Lower lobe of right lung (tissue), 2 donors: Measurements from ENCODE around the gene PITX3. TPM values are rescaled to one million over a fixed set of nuclear protein-coding genes. Genes with fewer than 3 reads are reported as not detected.
"Not testable (repeated sequence)": the region's sequence is repeated elsewhere in the genome, so short reads cannot be mapped to it uniquely, and the experiment has no call there.

Experiments
- ATAC-seq, 2 donors: fragments of 200-7000 bp; cut with Tn5 transposase; one replicate each; pipeline ENCODE4 v1.9.1; 2020 to 2022; ENCODE audit warnings: mild to moderate bottlenecking in 2 of 2, moderate library complexity in 2 of 2
- DNase-seq: peaks from one replicate; pipeline ENCODE4 v3.0.0-alpha.2; 2020
- H3K27ac ChIP-seq: fragments of 200-600 bp; one replicate; pipeline ENCODE4 v1.8.0; 2022
- H3K27me3 ChIP-seq: fragments of 200-600 bp; one replicate; pipeline ENCODE4 v1.8.0; 2022; ENCODE audit warnings: low read depth
- H3K36me3 ChIP-seq: fragments of 200-600 bp; one replicate; pipeline ENCODE4 v1.8.0; 2022; ENCODE audit warnings: mild to moderate bottlenecking
- H3K4me1 ChIP-seq: fragments of 200-600 bp; one replicate; pipeline ENCODE4 v1.8.0; 2022
- H3K4me3 ChIP-seq: fragments of 200-600 bp; one replicate; pipeline ENCODE4 v1.8.0; 2022; ENCODE audit warnings: mild to moderate bottlenecking
- H3K9me3 ChIP-seq: fragments of 200-600 bp; one replicate; pipeline ENCODE4 v1.8.0; 2022
- intact Hi-C: fragments of 100-400 bp; cut with DNase I; formaldehyde crosslinking; loops from one replicate; pipeline ENCODE4 v1.11.0; 2022
- total RNA-seq: library from RNA; stranded (reverse); fragmentation: NEBNext Ultra II Directional; extraction: Animal tissue kit (Norgen Biotek cat#: 25700); gene quantifications from one replicate; pipeline ENCODE4 v1.2.1, GENCODE V29; 2021
- TF ChIP-seq, protein P1 (sequence below): fragments of 200-600 bp; IDR thresholded peaks from one replicate; pipeline ENCODE4 v1.8.0; 2022; ENCODE audit warnings: antibody characterized with exemption, mild to moderate bottlenecking
- donor health status: DM: no; HTN: yes; CAD: no; lungs with severe emphysema.

PITX3 gene
- total RNA-seq, 1 donor from 2014 or later: not detected

DNA sequence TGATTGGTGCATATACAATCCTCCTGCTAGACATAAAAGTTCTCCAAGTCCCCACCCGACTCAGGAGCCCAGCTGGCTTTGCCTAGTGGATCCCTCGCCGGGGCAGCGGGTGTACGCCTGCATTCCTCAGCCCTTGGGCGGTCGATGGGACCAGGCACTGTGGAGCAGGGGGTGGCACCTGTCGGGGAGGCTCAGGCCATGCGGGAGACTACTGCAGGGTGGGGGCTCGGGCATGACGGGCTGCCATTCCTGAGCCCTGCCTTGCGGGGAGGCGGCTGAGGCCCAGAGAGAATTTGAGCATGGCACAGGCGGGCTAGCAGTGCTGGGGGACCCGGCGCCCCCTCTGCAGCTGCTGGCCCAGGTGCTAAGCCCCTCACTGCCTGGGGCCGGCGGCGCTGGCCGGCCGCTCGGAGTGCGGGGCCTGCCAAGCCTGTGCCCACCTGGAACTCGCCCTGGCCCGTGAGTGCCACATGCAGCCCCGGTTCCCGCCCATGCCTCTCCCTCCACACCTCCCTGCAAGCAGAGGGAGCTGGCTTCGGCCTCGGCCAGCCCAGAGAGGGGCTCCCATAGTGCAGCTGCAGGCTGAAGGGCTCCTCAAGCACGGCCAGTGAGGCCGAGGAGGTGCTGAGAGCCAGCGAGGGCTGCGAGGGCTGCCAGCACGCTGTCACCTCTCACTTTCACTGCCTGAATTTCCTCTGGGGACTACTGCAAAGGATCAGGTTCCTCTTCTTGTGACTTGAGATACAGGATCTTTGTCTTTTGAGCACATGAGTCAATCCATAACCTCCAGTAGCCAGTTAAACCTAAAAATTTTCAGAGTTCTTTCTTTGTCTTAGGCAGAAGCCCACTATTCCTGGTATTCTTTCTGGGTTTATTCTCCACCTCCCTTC, 40.3 kb downstream of the PITX3 start:
- intact Hi-C loops: no loop called here
- DNase-seq: no peak
- Histone ChIP-seq H3K9me3 (peaks cover 8% of the 10 kb centered on the region), H3K27ac (no peak overlapping the region), H3K27me3 (peaks cover 3% of the 10 kb centered on the region), H3K4me3 (no peak overlapping the region), H3K4me1 (no peaks in the 10 kb centered on the region), H3K36me3 (no peaks in the 10 kb centered on the region)
- TF ChIP-seq, protein P1, sequence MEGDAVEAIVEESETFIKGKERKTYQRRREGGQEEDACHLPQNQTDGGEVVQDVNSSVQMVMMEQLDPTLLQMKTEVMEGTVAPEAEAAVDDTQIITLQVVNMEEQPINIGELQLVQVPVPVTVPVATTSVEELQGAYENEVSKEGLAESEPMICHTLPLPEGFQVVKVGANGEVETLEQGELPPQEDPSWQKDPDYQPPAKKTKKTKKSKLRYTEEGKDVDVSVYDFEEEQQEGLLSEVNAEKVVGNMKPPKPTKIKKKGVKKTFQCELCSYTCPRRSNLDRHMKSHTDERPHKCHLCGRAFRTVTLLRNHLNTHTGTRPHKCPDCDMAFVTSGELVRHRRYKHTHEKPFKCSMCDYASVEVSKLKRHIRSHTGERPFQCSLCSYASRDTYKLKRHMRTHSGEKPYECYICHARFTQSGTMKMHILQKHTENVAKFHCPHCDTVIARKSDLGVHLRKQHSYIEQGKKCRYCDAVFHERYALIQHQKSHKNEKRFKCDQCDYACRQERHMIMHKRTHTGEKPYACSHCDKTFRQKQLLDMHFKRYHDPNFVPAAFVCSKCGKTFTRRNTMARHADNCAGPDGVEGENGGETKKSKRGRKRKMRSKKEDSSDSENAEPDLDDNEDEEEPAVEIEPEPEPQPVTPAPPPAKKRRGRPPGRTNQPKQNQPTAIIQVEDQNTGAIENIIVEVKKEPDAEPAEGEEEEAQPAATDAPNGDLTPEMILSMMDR: no peak
- no peak for ATAC-seq

DNA sequence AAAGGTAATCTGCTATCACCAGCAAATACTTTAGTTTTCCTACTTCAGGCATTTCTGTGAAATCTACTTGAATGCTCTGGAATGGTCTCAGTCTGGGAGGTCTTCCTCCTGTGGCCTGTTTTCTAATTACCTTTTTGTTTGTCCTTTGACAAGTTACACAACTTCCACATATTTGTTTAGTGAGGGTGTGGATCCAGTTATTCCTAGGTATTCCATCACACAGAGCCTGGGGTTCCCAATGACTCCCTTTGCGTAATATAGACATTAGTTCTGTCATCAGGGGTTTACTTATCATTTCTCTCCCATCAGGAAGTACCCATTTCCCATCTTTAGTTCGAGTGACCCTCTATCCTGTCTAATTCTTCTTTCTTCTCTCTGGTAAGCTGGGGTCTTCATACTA, 43.3 kb downstream of the PITX3 start:
- Histone ChIP-seq H3K36me3 (no peaks in the 10 kb centered on the region), H3K4me3 (no peak overlapping the region), H3K27ac (no peak overlapping the region), H3K27me3 (peaks cover 3% of the 10 kb centered on the region), H3K9me3 (no peaks in the 10 kb centered on the region), H3K4me1 (no peaks in the 10 kb centered on the region)
- TF ChIP-seq, protein P1: no peak
- DNase-seq: no peak
- intact Hi-C loops: no loop called here
- no peak for ATAC-seq

DNA sequence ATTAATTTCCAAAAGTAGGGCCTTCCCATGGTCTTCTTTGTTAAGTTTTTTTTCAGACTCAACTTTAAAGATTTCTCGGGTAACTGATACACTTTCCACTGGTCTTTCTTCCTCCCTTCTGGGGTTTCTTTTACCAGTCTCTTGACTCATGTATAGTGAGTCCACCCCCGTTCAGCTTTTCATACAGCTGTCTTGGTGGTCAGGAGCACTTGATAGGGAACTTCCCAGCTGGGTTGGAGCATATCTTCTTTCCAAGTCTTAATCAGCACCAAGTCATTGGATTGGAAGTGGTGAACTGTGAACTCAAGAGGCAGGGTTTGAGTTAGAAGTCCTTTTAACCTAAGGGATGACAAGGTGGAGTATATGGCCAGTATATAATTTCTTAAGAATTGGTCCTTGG, 44.4 kb downstream of the PITX3 start:
- Histone ChIP-seq H3K27ac (no peak overlapping the region), H3K27me3 (peaks cover 3% of the 10 kb centered on the region), H3K9me3 (no peaks in the 10 kb centered on the region), H3K4me1 (no peaks in the 10 kb centered on the region), H3K4me3 (no peak overlapping the region), H3K36me3 (no peaks in the 10 kb centered on the region)
- DNase-seq: no peak
- ATAC-seq: no peak
- intact Hi-C loops: no loop called here
- TF ChIP-seq, protein P1: no peak

DNA sequence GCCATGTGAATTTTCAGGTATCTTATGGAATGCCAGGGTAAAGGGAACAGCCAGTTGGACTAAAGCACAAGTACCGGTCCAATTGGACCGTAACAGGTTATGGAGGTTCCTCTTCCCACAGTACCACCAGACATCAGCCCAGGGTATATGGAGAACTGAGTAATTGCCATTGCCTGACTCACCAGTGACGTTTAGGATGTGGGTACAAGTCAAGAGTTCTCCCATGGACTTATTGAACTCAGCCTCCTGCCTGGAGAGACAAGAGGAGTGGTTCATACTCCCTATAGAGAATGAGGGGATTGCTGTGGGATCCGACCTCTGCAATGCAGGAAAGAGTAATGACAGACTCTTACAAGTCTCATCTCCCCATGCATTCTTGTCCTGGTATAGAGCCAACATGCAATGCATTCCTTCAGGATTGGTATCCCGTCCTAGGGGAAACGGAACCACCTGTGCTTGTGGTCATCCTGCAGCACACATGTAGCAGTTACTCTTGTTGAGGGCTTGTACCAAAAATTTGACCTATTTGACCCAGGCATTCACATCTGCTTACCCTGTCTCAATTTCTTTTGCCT, 45.9 kb downstream of the PITX3 start:
- Histone ChIP-seq H3K9me3 (no peaks in the 10 kb centered on the region), H3K4me1 (no peaks in the 10 kb centered on the region), H3K36me3 (no peaks in the 10 kb centered on the region), H3K4me3 (no peak overlapping the region), H3K27me3 (no peaks in the 10 kb centered on the region), H3K27ac (no peak overlapping the region)
- no peak for ATAC-seq
- no peak for DNase-seq
- TF ChIP-seq, protein P1: no peak
- intact Hi-C loops: no loop called here

DNA sequence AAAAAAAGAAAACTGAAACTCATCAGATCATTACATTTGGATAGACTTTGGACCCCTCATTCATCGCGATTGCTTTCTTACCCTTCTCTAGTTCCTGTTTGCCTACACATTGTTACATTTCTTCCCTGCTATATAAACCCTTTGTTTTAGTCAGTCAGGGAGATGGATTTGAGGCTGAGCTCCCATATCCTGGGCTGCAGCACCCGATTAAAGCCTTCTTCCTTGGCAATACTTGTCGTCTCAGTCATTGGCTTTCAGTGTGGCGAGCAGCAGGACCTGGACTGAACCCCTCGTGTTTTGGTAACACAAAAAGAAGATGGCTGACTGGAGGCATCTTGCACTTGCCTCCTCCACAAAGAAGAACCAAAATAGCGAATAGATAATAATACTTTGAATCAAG, 49.4 kb downstream of the PITX3 start:
- Histone ChIP-seq H3K27ac (no peak overlapping the region), H3K27me3 (no peaks in the 10 kb centered on the region), H3K36me3 (no peaks in the 10 kb centered on the region), H3K9me3 (no peaks in the 10 kb centered on the region), H3K4me3 (no peak overlapping the region), H3K4me1 (peaks cover 12% of the 10 kb centered on the region)
- no peak for ATAC-seq
- intact Hi-C loops: no loop called here
- TF ChIP-seq, protein P1: no peak
- DNase-seq: no peak

DNA sequence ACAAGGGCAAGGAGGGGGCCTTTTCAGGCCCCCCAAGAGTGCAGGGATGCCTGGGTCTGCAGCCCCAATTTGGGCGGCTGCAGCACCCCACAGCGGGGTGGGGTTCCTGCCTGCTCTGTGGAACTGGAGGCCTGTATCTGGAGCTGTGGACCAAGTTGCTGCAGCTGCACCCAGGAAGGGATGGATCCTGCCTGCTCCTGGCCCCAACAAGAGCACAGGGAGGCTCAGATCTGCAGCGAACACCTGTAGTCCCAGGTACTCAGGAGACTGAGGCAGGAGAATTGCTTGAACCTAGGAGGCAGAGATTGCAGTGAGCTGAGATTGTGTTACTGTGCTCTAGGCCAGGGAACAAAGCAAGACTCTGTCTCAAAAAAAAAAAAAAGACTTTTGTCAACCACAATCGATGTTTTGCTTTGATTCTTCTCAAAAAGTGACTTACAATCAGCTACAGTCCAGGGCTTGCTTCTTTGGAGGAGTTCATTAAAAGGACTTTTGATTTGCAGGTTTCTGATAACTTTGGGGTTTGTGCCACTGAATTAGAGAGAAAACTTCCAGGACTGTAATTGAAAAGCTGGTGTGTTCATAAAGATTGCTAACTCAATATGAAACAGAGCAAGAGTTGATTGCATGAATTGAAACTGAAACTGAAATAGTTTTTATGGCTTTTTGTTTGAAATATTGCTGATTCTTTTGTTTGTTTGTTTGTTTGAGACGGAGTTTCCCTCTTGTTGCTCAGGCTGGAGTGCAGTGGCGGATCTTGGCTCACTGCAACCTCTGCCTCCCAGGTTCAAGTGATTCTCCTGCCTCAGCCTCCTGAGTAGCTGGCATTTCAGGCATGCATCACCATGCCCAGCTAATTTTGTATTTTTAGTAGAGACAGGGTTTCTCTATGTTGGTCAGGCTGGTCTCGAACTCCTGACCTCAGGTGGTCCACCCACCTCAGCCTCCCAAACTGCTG, 52.1 kb downstream of the PITX3 start:
- intact Hi-C loops, H3K4me3 ChIP-seq, H3K9me3 ChIP-seq, H3K36me3 ChIP-seq, DNase-seq, ATAC-seq, H3K27me3 ChIP-seq: not testable (repeated sequence)
- Histone ChIP-seq H3K27ac (peak overlapping the region; percentile 39), H3K4me1 (peaks cover 12% of the 10 kb centered on the region)
